Neural cell (in vitro differentiated cells): ENCODE results near the gene C12orf75. TPM values are rescaled to one million over a fixed set of nuclear protein-coding genes. Genes with fewer than 3 reads are reported as not detected.

Experiments
- H2AFZ ChIP-seq: fragments of 200-600, 300-800 bp; sonication (generic), shearing (Covaris generic); 2 replicates; pipeline ENCODE4 v1.6.0; 2014; ENCODE audit warnings: low read depth, mild to moderate bottlenecking, antibody characterized with exemption, low read length, moderate library complexity
- H3F3A ChIP-seq: fragments of 200-600 bp; shearing (Covaris generic); 2 replicates; pipeline ENCODE4 v1.6.1; 2016; ENCODE audit warnings: mild to moderate bottlenecking, moderate library complexity, mixed read lengths, antibody characterized with exemption, low read length; ENCODE audit not compliant: insufficient read depth, poor library complexity, severe bottlenecking
- H3K27ac ChIP-seq: fragments of 200-600, 300-800 bp; sonication (generic), shearing (Covaris generic); 2 replicates; pipeline ENCODE4 v1.5.1; 2014; ENCODE audit warnings: mild to moderate bottlenecking, low read length, moderate library complexity
- H3K27me3 ChIP-seq: fragments of 300-800, 200-600 bp; sonication (generic), shearing (Covaris generic); 2 replicates; pipeline ENCODE4 v1.6.0; 2014; ENCODE audit warnings: mild to moderate bottlenecking, low read depth, low read length, moderate library complexity; ENCODE audit not compliant: insufficient read depth
- H3K36me3 ChIP-seq: fragments of 300-800, 200-600 bp; sonication (generic), shearing (Covaris generic); 2 replicates; pipeline ENCODE4 v1.5.1; 2014; ENCODE audit warnings: mild to moderate bottlenecking, antibody characterized with exemption, low read length, moderate library complexity; ENCODE audit not compliant: insufficient read depth
- H3K4me2 ChIP-seq: fragments of 300-800, 200-600 bp; sonication (generic), shearing (Covaris generic); 2 replicates; pipeline ENCODE4 v1.6.0; 2014; ENCODE audit warnings: mild to moderate bottlenecking, low read length
- H3K4me3 ChIP-seq: fragments of 300-800, 200-600 bp; sonication (generic), shearing (Covaris generic); 2 replicates; pipeline ENCODE4 v1.5.1; 2014; ENCODE audit warnings: mild to moderate bottlenecking, low read length, moderate library complexity
- H3K79me2 ChIP-seq: fragments of 200-600 bp; shearing (Covaris generic); replicated peaks from 2 replicates; pipeline ENCODE4 v1.6.0; 2014; ENCODE audit warnings: mild to moderate bottlenecking, low read length, moderate library complexity; ENCODE audit not compliant: insufficient read depth
- H3K9ac ChIP-seq: fragments of 300-800, 200-600 bp; sonication (generic), shearing (Covaris generic); 2 replicates; pipeline ENCODE4 v1.6.1; 2016; ENCODE audit warnings: mild to moderate bottlenecking, low read length, mixed read lengths
- H3K9me2 ChIP-seq: fragments of 200-600 bp; shearing (Covaris generic); 2 replicates; pipeline ENCODE4 v1.6.1; 2016; ENCODE audit warnings: mild to moderate bottlenecking, low read length, mixed read lengths; ENCODE audit not compliant: insufficient read depth
- H3K9me3 ChIP-seq: fragments of 200-600, 300-800 bp; sonication (generic), shearing (Covaris generic); 2 replicates; pipeline ENCODE4 v1.6.1; 2016; ENCODE audit warnings: mild to moderate bottlenecking, mixed run types, low read length, moderate library complexity, mixed read lengths
- H4K20me1 ChIP-seq: fragments of 200-600 bp; shearing (Covaris generic); 2 replicates; pipeline ENCODE4 v1.6.1; 2016; ENCODE audit warnings: mild to moderate bottlenecking, mixed run types; ENCODE audit not compliant: insufficient read depth
- CTCF ChIP-seq: fragments of 450-650 bp; IDR thresholded peaks from 2 replicates; pipeline ENCODE4 v1.5.1; 2014; ENCODE audit warnings: antibody characterized with exemption, mild to moderate bottlenecking, moderate library complexity; ENCODE audit not compliant: poor library complexity, severe bottlenecking
- EP300 ChIP-seq: fragments of 450-650 bp; conservative IDR thresholded peaks from 2 replicates; pipeline ENCODE4 v1.6.1; 2014; ENCODE audit warnings: antibody characterized with exemption, mild to moderate bottlenecking, moderate library complexity; ENCODE audit not compliant: poor library complexity, severe bottlenecking
- EZH2 ChIP-seq: fragments of 200-600, 300-800 bp; shearing (Covaris generic), sonication (generic); IDR thresholded peaks from 2 replicates; pipeline ENCODE4 v1.6.1; 2014; ENCODE audit warnings: antibody characterized with exemption, low read length, borderline replicate concordance, mild to moderate bottlenecking; ENCODE audit not compliant: insufficient read depth, poor library complexity, severe bottlenecking
- MXI1 ChIP-seq: fragments of 450-650 bp; conservative IDR thresholded peaks from 2 replicates; pipeline ENCODE4 v1.6.1; 2014; ENCODE audit warnings: antibody characterized with exemption, mild to moderate bottlenecking; ENCODE audit not compliant: poor library complexity, severe bottlenecking
- POLR2AphosphoS5 ChIP-seq: IDR thresholded peaks from 2 replicates; pipeline ENCODE4 v1.6.1; 2012
- RAD21 ChIP-seq: fragments of 450-650 bp; conservative IDR thresholded peaks from 2 replicates; pipeline ENCODE4 v1.6.1; 2014; ENCODE audit warnings: antibody characterized with exemption, mild to moderate bottlenecking, moderate library complexity
- REST ChIP-seq: IDR thresholded peaks from 2 replicates; pipeline ENCODE4 v1.6.1; 2012; ENCODE audit warnings: borderline replicate concordance
- SMC3 ChIP-seq: fragments of 450-650 bp; conservative IDR thresholded peaks from 2 replicates; pipeline ENCODE4 v1.6.1; 2014; ENCODE audit warnings: antibody characterized with exemption, mild to moderate bottlenecking, moderate library complexity; ENCODE audit not compliant: poor library complexity
- TAF1 ChIP-seq: IDR thresholded peaks from 2 replicates; pipeline ENCODE4 v1.6.1; 2012; ENCODE audit warnings: low read depth
- polyA plus RNA-seq: library from polyadenylated mRNA; depleted of rRNA; stranded (reverse); fragments of >200 nt; gene quantifications from 2 replicates; pipeline ENCODE4 v1.2.3, GENCODE V29; 2014

The C12orf75 gene
- polyA plus RNA-seq, 1 donor from 2014 or later = 25.2 TPM

GRCh38 chr12:105315130-105315529 is 15.4 kb upstream of the C12orf75 start:
- no peaks in the 10 kb centered on the region for H3F3A ChIP-seq
- H3K36me3 ChIP-seq = no peaks in the 10 kb centered on the region
- H3K4me3 ChIP-seq = no peak overlapping the region
- H3K9me3 ChIP-seq = no peaks in the 10 kb centered on the region
- H3K9me2 ChIP-seq = no peaks in the 10 kb centered on the region
- no peak overlapping the region for H3K27ac ChIP-seq
- TF ChIP-seq EP300 = no peak
- no peak overlapping the region for H2AFZ ChIP-seq
- no peak overlapping the region for H3K4me2 ChIP-seq
- no peaks in the 10 kb centered on the region for H3K79me2 ChIP-seq
- no peaks in the 10 kb centered on the region for H3K27me3 ChIP-seq
- no peak overlapping the region for H3K9ac ChIP-seq
- no peaks in the 10 kb centered on the region for H4K20me1 ChIP-seq

GRCh38 chr12:105315726-105316125 is 14.8 kb upstream of the C12orf75 start:
- Histone ChIP-seq H3K4me3 (no peak overlapping the region), H2AFZ (no peak overlapping the region), H3F3A (no peaks in the 10 kb centered on the region), H3K9me2 (no peaks in the 10 kb centered on the region), H4K20me1 (no peaks in the 10 kb centered on the region), H3K9ac (no peak overlapping the region), H3K79me2 (no peaks in the 10 kb centered on the region), H3K27me3 (no peaks in the 10 kb centered on the region), H3K36me3 (no peaks in the 10 kb centered on the region), H3K4me2 (no peak overlapping the region), H3K27ac (no peak overlapping the region), H3K9me3 (no peaks in the 10 kb centered on the region)
- TF ChIP-seq REST (no peak), POLR2AphosphoS5 (no peak), EP300 (no peak), SMC3 (no peak), TAF1 (no peak), CTCF (no peak), EZH2 (no peak), RAD21 (no peak), MXI1 (no peak)
